ENCODE results near the gene AGXT. TPM values are rescaled to one million over a fixed set of nuclear protein-coding genes. Genes with fewer than 3 reads are reported as not detected.

AGXT gene
- total RNA-seq, 4 donors from 2014 or later: 1.5 TPM; not detected in 3

DNA sequence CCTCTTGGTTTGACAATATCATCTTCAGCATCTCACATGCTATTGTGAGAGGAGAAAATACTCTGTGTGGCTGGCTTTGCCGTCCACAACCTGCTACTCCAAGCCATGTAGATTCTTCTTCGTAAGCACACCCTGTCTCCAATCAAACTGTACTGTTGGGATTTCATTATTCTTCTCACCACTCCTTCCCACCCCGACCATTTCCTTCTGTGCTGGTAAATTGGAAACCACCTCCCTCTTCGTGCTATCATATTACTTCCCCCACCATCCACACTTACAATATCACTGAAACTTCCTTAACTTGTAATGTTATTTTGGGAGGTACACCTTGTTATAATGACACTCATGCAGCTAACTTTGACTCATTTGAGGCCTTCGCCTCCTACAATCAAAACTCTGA is 3.2 kb upstream of the AGXT start:
- DNase-seq: no peak
- Histone ChIP-seq H3K4me1 (no peaks in the 10 kb centered on the region), H3K27ac (no peak overlapping the region), H3K27me3 (no peaks in the 10 kb centered on the region), H3K9me3 (no peaks in the 10 kb centered on the region), H3K36me3 (no peaks in the 10 kb centered on the region), H3K4me3 (no peak overlapping the region)
- TF ChIP-seq, protein P1, sequence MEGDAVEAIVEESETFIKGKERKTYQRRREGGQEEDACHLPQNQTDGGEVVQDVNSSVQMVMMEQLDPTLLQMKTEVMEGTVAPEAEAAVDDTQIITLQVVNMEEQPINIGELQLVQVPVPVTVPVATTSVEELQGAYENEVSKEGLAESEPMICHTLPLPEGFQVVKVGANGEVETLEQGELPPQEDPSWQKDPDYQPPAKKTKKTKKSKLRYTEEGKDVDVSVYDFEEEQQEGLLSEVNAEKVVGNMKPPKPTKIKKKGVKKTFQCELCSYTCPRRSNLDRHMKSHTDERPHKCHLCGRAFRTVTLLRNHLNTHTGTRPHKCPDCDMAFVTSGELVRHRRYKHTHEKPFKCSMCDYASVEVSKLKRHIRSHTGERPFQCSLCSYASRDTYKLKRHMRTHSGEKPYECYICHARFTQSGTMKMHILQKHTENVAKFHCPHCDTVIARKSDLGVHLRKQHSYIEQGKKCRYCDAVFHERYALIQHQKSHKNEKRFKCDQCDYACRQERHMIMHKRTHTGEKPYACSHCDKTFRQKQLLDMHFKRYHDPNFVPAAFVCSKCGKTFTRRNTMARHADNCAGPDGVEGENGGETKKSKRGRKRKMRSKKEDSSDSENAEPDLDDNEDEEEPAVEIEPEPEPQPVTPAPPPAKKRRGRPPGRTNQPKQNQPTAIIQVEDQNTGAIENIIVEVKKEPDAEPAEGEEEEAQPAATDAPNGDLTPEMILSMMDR (IDR thresholded peaks at IDR 0.05): no peak
- no peak for TF ChIP-seq POLR2A (IDR thresholded peaks at IDR 0.05)

DNA sequence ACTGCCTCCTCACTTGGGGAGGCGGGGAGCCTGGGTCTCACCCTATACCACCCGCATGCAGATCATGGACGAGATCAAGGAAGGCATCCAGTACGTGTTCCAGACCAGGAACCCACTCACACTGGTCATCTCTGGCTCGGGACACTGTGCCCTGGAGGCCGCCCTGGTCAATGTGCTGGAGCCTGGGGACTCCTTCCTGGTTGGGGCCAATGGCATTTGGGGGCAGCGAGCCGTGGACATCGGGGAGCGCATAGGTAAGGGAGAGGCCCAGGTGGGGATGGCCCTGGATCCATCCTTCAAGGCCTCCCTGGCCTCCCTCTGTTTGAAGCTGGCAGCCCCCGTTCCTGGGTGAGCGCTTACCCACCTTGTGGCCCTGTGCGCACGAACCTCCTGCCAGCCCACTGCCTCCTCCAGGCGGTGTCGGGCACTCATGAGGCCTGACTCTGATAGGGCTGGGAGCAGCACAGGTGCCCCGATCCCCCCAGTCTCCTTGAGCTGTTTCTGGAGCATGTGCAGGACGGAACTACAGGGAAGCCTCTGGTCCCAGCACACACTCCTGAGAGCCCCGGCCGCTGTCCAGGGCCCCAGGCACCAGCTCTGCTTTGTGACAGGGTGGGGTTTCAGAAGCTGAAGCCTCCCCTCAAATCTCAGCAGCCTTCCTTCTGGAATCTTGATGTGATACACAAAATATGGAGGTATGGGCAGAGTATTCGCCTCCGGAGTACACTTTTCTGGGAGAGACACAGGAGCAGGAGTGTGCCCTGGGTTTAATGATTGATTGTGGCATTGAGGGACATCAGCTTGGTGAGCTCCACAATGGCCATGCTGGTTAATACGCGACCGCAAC is 708 bp downstream of the AGXT start:
- TF ChIP-seq POLR2A (IDR thresholded peaks at IDR 0.05): no peak
- TF ChIP-seq, protein P1 (IDR thresholded peaks at IDR 0.05): no peak
- no peak for DNase-seq
- peaks cover 0 to under 1% (median 0%) of the 10 kb centered on the region in 4 donors for H3K4me1 ChIP-seq
- H3K36me3 ChIP-seq: no peaks in the 10 kb centered on the region
- no peaks in the 10 kb centered on the region for H3K9me3 ChIP-seq
- peak overlapping the region in 1 of 4 donors; percentile 21 for H3K4me3 ChIP-seq
- no peaks in the 10 kb centered on the region for H3K27me3 ChIP-seq
- H3K27ac ChIP-seq: no peak overlapping the region

DNA sequence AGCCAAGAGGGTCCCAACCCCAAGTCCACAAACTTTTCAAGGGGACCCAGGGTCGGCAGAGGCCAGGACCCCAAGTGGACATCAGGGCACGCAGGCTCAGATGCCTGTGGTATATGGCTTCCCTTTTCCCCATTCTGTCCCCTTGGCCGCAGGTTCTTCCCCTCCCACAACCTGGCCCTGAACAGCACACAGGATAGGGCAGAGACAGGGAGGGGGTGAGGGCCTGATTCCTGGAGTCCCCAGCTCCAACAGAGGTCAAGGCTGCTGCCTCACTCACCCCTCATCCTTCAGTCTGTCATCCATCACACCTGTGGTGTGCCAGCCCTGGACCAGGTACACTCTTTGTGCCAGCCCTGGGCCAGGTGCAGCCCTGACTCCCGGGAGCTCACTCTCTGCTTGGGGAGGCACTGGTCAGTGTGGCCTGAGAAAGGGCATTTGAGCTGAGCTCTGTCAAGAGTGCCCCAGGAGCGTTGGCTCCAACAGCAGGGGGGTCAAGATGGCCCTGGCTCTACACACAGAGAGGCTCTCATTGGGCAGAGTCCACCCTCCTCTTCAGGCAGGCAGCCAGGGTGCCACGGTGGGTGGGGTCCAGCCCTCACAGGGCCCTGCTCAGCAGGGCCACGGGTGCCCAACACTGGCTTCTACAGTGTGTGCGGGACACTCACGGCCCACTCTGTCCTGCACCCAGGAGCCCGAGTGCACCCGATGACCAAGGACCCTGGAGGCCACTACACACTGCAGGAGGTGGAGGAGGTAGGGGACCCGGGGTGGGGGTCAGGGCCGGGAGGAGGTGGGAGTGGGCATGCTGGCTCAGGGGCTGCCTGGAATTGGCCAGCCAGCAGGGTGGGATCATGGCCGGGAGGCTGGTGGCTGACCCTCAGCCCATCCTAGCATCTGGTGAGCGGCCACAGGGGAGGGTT is 1.6 kb downstream of the AGXT start:
- Histone ChIP-seq H3K4me3 (no peak overlapping the region), H3K36me3 (no peaks in the 10 kb centered on the region), H3K27me3 (no peaks in the 10 kb centered on the region), H3K27ac (no peak overlapping the region), H3K4me1 (peaks cover 0 to 6% (median 0%) of the 10 kb centered on the region in 4 donors), H3K9me3 (no peaks in the 10 kb centered on the region)
- no peak for DNase-seq
- TF ChIP-seq, protein P1 (IDR thresholded peaks at IDR 0.05): no peak
- no peak for TF ChIP-seq POLR2A (IDR thresholded peaks at IDR 0.05)

DNA sequence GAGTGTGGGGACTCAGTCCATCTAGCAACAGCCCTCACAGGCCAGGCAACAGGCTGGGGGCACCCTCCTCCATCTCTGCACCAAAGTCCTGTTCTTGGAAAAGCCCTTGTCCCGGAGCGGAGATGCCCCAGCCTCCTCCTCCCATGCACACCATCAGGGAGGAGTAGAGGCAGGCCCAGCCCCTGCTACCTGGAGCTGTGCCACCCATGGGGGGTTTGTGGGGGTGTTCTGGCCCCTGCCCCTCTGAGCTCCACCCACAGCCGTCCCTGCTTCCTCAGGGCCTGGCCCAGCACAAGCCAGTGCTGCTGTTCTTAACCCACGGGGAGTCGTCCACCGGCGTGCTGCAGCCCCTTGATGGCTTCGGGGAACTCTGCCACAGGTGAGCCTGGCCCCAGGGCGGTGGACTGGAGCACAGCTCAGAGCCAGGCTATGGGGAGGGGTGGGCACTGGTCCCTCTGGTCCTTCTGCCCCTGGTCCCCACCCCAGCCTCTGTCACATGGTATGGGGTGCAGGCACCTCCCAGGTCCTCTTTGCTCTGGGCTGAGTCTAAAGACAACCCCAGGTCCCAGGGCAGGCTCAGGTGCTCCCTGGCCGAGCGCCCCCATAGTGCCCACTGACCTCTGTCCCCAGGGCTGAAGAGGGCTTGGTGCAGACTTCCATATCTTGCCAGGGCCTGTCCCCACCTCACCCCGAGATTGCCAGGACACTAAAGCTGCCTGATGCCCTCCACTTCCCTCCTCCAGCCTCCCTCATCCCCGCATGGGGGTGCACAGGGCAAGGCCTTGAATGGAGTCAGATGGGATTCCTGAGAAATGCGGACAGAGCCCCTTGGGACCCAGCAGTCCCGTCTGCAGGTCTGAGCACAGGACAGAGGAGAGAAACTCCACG is 2.7 kb downstream of the AGXT start:
- Histone ChIP-seq H3K4me3 (no peak overlapping the region), H3K36me3 (no peaks in the 10 kb centered on the region), H3K27me3 (no peaks in the 10 kb centered on the region), H3K9me3 (no peaks in the 10 kb centered on the region), H3K4me1 (peaks cover 0 to 6% (median 0%) of the 10 kb centered on the region in 4 donors), H3K27ac (no peak overlapping the region)
- TF ChIP-seq, protein P1 (IDR thresholded peaks at IDR 0.05): no peak
- TF ChIP-seq POLR2A (IDR thresholded peaks at IDR 0.05): no peak
- DNase-seq: peak in 1 of 3 donors; percentile 44

Data from Peyer's patch (tissue), 4 donors.